ENCODE measurements around the gene HSD11B2. TPM values are rescaled to one million over a fixed set of nuclear protein-coding genes. Genes with fewer than 3 reads are reported as not detected.

Gene HSD11B2
- total RNA-seq, 1 experiment from 2014 or later: 0.77 TPM

GRCh38 chr16:67443265-67443664 is 12.3 kb downstream of the HSD11B2 start:
- DNase-seq (ENCODE audit: low read depth, low spot score) (no peak), ATAC-seq (no peak)
- H3K36me3 ChIP-seq (ENCODE audit: control insufficient read depth, insufficient read depth, low read length): no peaks in the 10 kb centered on the region
- intact Hi-C loops (cut with micrococcal nuclease; ENCODE audit: unreplicated experiment) (no loop called here), in situ Hi-C loops (cut with HindIII; ENCODE audit: low pct_unique_long_range_greater_than_20kb, low sequenced_read_pairs) (no loop called here)
- no peaks in the 10 kb centered on the region for H3K9me3 ChIP-seq (ENCODE audit: control insufficient read depth, insufficient read depth, low read depth, low read length)
- POLR2A ChIA-PET: no interaction called here
- no peak overlapping the region for H3K27ac ChIP-seq (ENCODE audit: low read length)
- no TSS peak for BruUV-seq (replicated peaks)
- no peak overlapping the region for H3K4me3 ChIP-seq (ENCODE audit: low read depth in 2 of 2, low read length in 2 of 2)
- TF ChIP-seq POLR2AphosphoS5 (IDR thresholded peaks at IDR 0.05; ENCODE audit: low read depth, low read length): no peak
- TF ChIP-seq REST (IDR thresholded peaks at IDR 0.05; ENCODE audit: insufficient read depth in 1 of 2, low read depth in 2 of 2, low read length in 1 of 2): no peak
- TF ChIP-seq TCF7L2 (IDR thresholded peaks at IDR 0.05; ENCODE audit: low read depth, low read length): no peak
- no peaks in the 10 kb centered on the region for H3K4me1 ChIP-seq (ENCODE audit: control insufficient read depth, insufficient read depth, low read length)
- CTCF ChIA-PET: interaction anchor here (0.6 to 1.2 kb wide), 2 partner anchors 12 to 15 kb away, joined by 3 read pairs; partner anchors contain the start of gene HSD11B2
- no peaks in the 10 kb centered on the region for H3K27me3 ChIP-seq (ENCODE audit: control insufficient read depth, insufficient read depth, low read length)

GRCh38 chr16:67444259-67445125 is 13.6 kb downstream of the HSD11B2 start:
- Histone ChIP-seq H3K4me1 (ENCODE audit: control insufficient read depth, insufficient read depth, low read length) (no peaks in the 10 kb centered on the region), H3K27ac (ENCODE audit: low read length) (no peak overlapping the region), H3K9me3 (ENCODE audit: control insufficient read depth, insufficient read depth, low read depth, low read length) (no peaks in the 10 kb centered on the region), H3K36me3 (ENCODE audit: control insufficient read depth, insufficient read depth, low read length) (no peaks in the 10 kb centered on the region), H3K27me3 (ENCODE audit: control insufficient read depth, insufficient read depth, low read length) (no peaks in the 10 kb centered on the region), H3K4me3 (ENCODE audit: low read depth in 2 of 2, low read length in 2 of 2) (no peak overlapping the region)
- DNase-seq (ENCODE audit: low read depth, low spot score): no peak
- in situ Hi-C loops (cut with HindIII; ENCODE audit: low pct_unique_long_range_greater_than_20kb, low sequenced_read_pairs) (no loop called here), intact Hi-C loops (cut with micrococcal nuclease; ENCODE audit: unreplicated experiment) (no loop called here)
- POLR2A ChIA-PET: no interaction called here
- CTCF ChIA-PET: interaction anchor here (0.5 to 0.8 kb wide), 2 partner anchors 26 to 42 kb away, joined by 3 read pairs; no protein-coding TSS in a partner anchor
- no TSS peak for BruUV-seq (replicated peaks)
- ATAC-seq: no peak
- TF ChIP-seq CTCF (IDR thresholded peaks at IDR 0.05) (no peak), POLR2AphosphoS5 (IDR thresholded peaks at IDR 0.05; ENCODE audit: low read depth, low read length) (no peak), REST (IDR thresholded peaks at IDR 0.05; ENCODE audit: insufficient read depth in 1 of 2, low read depth in 2 of 2, low read length in 1 of 2) (no peak), SIN3A (IDR thresholded peaks at IDR 0.05; ENCODE audit: borderline replicate concordance, insufficient read depth, low read depth, low read length) (no peak), TCF7L2 (IDR thresholded peaks at IDR 0.05; ENCODE audit: low read depth, low read length) (no peak)
